Activated CD4-positive, alpha-beta T cell treated with anti-CD3 and anti-CD28 coated beads for 1 hour (primary cell): Measurements from ENCODE around the gene LBHD2.

Experiments used
- DNase-seq: peaks from one replicate; pipeline ENCODE4 v3.0.0-alpha.2; 2020

LBHD2 gene

DNA sequence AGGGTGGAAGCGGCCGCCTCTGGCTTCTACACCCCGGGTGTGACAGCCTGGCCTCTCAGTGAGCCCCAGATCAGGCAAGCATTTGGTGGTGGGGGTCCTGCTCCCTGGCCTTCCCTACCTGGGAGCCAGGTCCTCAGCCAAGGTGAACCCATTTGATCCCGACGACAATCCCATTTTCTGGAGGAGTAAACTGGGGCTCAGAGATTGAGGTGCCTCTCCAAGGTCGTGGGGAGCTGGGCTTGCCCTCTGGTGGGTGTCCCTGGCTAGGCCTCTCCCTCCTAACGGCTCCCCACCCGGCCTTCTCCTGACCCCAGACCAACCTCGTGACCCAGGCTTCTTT is 7.8 kb downstream of the LBHD2 start:
- no peak for DNase-seq

DNA sequence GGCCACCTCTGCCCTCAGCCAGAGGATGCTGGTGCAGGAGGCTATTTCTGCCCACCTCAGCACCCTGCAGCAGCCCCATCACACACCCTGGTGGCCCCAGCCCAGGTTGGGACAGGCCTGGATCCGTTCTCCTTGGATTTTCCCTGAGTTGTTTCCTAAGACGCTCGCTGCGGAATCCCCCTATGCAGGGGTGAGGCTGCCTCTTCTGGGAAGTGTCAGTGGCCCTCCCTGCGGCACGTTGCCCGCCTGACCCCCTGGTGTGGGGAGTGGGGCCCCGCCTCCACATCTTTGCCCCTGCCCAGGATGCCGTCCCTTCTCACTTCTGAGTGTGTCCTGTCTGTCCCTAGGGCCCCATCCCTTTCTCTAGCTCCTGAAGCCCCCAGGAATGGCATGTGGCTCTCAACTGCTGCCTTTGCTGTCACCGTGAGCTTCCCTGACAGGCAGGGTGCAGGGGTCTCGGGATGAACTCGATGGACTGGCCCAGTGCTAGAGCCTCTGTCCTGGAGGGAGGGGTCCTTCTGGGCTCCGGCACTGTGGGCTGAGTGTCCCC is 9.9 kb downstream of the LBHD2 start:
- DNase-seq: no peak

DNA sequence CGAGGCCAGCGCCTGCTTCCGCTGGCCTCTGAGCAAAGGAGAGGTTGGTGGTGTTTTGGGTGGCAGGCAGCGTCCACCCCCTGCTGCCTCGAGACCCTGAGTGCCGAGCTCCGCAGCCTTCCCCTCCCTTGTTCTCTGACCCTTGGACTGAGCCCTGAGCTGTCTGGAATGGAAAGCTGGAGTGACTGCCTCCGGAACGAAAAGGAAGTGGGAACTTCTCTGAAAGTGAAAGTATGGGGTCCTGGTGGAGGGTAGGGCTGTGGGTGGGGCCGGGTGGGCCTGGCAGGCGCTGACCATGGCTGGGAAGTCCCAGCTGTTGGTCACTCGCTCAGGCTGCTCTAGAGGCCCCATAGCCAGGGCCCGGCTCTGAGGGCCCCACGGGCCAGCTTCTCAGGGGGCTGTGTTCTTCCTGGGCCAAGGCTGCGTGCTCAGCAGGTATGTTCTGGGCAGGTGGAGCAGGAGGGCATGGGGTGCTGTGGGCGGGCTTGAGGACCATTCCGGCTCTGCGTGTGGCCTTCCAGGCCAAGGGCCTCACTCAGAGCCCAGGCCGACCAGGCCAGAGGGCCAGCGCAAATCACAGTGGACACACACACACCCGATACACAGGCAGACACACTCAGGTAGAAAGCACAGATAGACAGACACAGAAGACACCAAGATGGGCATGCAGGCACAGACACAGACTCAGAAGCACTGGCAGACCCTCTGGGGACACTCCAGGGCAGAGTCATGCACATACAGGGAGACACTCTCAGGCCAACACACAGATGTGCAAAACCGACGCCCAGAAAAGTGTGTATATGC is 10.6 kb downstream of the LBHD2 start, which contains the start of gene EXOC3L4:
TSS of gene EXOC3L4 (plus strand) at position 320 of the 804 bp plus-strand sequence. CDS start 5,495 bp downstream, outside the sequence.
- no peak for DNase-seq

DNA sequence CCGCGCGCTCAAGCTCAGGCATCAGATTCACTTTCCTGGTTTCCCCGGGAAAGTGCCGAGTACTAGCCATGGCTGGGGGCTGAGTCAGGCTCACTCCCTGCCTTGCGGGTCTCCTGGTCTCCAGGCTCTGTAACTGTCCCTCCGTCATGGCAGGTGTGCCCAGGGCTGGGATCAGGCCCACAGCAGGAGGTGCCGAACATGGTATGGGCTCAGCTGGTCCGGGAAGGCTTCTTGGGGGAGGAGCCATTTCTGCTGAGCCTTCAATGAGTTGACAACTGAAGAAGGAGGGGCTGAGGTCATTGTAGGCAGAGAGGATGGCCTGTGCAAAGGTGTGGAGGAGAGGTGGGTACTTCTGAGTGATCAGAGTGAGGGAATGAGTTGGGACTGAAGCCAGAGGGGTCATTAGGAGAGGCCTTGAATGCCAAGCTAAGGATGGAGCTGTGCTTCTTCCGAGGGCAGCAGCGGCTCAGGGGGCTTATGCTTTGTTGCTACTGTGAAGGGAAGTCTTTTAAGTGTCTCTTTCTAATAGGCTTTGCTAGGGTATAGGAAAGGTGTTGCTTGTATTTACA is 11.3 kb downstream of the LBHD2 start:
- DNase-seq: no peak

DNA sequence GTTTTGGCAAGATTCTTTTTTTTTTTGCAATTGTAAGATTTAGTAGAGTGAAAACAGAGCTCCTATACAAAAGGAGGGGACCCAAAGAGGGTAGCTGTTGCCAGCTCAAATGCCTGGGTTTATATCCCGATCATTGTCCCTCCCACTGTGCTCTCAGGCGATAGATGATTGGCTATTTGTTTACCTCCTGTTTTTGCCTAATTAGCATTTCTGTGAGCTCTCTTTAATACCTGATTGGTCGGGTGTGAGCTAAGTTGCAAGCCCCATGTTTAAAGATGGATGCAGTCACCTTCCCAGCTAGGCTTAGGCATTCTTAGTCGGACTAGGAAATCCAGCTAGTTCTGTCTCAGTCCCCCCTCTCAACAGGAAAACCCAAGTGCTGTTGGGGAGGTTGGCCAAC is 12.4 kb downstream of the LBHD2 start:
- no peak for DNase-seq

DNA sequence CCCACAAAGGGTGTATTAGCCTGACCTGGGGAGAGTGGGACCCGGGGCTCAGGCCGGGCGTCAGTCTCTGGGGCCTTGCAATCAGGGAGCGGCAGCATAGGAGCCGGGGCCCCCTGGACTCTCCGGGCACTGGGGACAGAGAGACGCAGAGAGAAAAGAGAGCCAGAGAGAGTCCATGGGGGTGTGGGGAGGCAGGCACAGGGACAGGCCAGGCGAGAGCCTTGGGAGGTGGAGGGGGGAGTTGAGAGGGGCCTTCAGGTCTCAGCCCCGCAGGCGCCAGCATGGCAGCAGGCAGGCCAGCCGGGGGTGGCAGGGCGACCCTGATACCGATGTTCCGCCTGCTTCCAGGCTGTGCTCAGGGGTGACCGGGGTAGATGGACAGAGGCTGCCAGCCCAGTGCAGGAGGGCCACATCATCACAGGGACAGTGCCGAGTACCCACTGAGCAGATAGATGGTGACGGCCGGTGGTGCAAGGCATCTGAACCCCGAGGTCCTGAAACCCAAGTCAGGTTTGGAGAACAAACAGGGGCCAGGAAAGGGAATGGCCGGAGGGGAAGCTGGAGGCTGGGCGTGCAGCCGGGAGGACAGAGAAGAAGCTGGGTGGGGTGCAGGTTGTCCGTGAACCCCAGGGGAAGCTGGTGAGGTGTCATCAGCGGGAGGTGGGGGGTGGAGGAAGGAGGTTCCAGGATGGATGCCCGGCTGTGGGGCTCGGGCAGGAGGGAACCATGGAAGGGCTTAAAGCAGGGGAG is 13.4 kb downstream of the LBHD2 start:
- no peak for DNase-seq

DNA sequence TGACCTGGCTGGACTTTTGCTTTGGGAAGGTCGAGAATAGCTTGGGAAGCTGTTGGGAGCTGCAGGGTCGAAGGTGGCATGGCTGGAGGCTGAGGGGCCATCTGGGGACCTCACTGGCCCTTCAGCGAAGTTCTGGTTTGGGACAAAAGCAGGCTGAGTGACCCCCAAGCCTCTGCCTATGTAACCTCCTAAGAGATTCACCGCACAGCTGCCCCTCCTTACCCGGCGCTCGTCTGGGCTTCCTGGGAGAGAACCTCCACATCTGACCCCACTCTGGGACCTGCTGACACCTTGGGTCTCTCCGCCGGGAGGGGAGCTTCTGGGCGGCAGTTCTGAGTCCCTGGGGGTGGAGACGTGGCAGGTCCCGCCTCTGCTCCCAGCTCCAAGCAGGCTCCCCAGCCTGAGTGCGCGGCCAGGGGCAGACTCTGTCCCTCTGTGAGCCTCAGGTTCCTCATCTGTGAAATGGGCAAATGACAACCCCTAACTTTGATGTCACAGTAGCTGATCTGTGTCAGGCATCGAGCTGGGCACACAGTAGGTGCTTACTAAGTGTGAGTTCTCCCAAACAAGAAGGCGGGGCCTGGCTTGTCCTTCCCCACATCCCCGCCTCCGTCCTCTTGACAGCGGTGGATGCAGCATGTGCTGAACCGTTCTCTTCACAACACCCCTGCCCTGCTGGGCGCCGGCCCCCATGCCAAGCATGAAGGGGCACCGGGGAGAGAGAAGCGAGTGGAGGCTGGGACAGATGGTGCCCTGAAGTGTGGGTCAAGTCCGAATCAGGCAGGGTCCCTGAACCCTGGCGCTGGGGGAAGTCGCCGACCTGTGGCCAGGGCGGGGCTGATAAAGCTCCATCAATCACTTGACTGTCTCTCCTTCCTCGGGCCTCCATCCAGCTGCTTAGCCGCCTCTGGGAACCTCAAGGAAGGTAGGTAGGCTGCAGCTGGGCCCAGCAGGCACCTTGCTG is 14.3 kb downstream of the LBHD2 start:
- no peak for DNase-seq

DNA sequence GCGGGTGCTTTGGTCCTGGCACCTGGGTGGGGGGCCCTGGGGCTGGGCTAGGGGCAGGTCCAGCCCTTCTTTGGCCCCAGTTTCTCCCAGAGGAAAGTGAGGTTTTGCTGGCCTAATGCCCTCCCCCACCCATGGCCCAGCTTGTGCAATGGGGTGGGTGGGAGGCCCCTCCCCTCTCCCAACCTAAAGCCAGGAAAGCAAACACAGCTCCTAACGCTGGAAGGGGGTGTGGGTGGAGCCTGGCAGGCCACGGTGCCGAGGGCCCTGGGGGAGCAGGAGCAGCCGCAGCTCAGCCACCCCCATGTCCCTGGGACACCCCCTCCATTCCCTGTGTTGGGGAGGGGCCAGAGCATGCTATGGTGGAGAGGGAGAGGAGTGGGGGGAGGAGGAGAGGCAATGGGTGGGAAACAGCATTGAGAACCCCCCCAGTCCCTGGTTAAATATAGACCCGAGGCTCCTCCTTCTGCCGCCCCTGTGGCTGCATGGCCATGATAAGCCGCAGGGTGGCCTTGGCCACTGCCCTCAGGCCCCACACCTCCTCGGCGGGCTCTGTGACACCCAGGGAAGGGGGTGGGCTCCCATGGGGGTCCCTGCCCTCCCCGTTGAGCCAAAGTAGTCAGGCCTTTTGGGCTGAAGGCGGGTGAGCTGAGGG is 15.2 kb downstream of the LBHD2 start:
- DNase-seq: no peak

DNA sequence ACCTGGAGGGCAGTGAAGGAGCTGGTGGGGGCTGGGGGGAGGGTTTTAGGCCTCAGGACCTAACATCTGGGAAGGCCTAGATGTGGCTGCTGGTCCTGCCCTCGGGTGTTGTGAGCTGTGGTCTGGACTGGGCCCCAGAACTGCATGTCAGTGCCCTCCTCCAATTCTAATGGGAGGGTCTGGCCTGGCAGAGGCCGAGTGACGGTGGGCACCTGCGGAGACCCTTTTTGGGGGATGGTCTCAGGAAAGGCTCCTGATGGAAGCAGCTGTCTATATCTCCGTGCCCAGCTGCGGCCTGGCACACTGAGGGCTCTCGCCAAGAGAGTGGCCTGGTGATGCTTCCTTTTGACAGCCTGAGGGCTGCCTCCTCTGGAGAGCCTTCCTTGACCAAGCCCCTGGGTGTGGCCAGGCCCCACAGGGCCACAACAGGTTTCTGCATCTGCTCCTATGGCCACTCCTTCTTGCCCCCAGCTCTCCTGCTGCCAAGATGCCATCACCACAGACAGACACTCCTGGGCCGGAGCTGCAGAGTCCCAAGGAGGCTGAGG is 15.8 kb downstream of the LBHD2 start:
- DNase-seq: no peak

DNA sequence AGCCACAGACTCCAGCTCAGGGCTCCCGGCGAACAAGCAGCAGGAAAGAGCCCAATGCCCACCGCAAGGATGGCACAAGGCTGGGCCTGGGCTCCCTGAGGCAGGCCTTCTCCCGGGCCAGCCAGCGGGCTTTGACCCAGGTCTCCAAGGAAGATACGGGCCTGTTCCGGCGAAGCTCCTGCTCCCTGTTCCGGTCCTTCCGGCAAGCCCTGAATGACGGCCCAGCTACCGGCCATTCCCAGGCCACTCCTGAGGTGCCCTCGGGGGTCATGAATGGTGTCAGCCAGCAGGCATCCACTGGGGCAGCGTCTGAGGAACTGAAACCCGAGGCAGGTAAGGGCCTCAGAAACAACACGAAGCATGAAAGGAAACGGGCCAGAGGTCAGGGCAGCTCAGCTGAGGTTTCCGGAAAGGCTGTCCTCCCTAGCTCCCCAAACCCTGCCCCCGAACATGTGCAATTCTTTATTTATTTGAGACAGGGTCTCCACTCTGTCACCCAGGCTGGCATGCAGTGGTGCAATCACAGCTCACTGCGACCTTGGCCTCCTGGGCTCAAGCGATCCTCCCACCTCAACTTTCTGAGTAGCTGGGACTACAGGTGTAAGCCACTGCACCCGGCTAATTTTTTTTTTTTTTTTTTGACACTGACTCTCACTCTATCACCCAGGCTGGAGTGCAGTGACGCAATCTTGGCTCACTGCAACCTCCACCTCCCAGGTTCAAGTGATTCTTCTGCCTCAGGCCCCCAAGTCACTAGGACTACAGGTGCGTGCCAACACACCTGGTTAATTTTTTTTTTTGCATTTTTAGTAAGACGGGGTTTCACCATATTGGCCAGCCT is 16.5 kb downstream of the LBHD2 start:
- no peak for DNase-seq

DNA sequence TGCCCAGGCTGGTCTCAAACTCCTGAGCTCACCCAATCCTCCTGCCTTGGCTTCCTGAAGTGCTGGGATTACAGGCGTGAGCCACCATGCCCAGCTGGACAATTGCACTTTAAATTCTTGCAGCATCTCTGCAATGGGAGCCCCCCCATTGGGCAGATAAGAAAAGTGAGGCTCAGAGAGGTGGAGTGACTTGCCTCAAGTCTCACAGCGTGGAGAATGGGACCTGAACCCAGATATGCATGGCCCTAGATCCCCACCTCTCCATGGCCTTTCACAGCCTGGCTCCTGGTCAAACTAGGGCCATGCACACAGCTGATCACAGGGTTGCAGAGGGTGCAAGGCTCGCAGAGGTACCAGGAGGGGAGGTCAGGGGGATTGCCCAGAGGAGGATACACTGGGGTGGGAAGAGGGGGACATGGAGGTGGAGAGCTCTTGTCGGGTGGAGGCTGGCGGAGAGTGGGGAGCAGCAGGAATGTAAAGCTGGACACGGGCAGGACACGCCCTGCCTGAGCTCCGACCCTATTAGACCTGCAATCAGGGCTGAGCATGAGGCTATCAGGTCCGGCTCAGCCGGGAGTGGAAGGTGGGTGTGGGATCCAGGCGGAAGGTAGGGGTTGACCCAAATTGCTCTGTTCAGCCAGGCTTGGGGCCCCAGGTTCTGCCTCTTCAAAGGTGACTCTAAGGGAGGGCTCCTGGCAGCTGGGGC is 17.4 kb downstream of the LBHD2 start:
- DNase-seq: no peak

DNA sequence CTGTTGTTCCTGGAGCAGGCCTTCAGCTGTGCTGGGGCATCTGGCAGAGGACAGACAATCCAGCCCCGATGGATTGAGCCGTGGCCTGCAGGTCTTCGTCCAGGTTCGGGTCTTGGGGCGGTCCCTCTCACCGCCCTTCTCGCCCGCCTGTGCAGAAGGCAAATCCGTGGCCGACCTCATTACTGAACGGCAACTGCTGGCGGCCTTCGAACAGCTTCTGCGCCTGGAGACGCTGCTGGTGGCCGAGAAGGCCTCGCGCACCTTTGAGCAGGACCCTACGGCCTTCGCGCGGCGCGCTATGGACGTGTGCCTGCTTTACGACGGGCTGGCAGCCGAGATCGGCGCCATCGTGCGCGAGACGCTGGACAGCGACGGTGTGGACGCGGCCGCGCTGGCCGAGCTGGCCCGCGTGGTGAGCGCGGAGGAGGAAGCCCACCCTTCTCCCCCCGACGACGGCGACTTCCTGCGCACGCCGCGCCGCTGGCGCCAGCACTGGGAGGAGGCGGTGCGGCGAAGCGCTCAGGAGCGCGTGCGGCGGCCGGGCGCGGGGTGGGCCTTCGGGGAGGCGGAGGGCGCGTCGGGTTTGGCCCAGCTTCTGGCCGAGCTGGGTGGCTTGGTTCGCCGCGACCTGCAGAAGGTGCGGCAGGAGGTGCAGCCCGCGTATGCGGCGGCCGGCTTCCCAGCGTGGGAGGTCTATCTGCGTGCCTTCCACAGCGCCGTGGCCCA is 18.1 kb downstream of the LBHD2 start:
- no peak for DNase-seq

DNA sequence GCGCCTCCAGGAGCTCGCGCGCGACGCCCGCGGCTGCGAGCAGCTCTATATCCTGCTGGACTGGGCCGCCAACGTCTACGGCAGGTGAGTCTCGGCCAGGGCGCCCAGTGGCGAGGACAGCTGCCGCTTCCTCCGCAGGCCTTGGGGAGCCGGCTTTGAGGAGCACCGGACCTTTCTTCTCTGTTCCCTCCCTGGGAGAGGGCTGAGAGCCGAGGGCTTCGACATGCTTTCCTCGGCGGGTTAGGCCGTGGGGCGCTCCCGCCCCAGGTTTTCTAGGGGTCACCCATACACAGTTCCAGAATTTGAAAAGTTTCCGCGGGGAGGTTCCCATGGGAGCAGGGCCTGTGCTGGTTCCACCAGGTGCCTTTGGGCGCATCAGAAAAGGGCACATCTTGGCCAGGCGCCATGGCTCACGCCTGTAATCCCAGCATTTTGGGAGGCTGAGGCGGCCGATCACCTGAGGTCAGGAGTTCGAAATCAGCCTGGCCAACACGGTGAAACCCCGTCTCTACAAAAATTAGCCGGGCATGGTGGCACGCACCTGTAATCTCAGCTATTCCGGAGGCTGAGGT is 18.8 kb downstream of the LBHD2 start:
- no peak for DNase-seq

DNA sequence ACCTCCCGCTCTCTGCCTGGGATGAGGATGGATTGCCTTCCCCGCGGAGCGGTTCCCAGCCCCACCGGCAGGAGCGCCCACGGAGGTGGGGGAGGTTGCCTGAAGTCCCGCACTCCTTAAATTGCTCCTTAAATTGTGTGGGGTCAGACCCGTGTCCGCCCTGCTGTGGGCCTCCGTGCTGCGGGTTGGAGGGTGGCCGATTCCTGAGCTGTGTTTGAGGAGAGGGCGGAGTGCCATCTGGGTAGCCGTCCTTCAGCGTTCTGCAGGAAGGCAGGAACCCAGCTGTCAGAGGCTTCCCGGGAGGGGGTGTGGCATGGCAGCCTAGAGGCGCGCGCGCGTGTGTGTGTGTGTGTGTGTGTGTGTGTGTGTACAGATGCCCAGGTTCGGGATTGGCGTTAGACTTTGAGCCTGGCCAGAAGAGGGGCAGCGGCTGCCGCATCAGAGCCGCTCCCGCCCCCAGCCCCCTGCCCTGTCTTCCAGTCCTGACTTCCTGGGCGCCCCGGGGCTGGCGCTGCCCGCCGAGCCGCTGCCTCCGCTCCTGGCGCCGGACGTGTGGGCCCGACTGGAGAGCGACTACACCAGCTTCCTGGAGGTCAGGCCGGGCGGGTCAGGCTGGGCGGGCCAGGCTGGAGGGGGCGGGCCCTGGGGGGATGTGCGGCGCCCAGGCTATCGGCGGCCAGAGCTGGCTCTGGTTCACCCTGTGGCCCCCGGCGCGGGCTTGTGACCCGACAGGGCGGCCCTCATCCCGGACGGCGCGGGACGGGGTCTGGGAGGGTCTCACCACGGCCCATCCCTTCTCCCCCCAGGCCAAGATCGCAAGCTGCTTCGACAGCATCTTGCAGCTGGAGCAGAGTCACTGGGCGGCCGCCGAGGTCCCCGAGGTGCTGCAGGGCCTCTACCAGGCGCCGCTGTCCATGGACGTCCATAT is 19.7 kb downstream of the LBHD2 start:
- no peak for DNase-seq

DNA sequence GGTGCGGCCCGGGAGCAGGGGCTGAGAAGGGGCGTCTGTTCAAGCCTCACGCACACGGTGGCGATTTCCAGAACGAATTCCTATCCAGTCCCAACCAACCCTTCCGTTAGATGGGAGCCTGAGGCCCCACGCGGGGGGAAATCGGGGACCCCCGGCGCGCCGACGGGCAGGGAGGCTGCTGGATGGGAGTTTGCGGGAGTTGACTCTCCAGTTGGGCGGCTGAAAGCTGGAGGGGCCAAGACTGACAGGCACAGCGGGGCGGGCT is 20.3 kb downstream of the LBHD2 start:
- no peak for DNase-seq

DNA sequence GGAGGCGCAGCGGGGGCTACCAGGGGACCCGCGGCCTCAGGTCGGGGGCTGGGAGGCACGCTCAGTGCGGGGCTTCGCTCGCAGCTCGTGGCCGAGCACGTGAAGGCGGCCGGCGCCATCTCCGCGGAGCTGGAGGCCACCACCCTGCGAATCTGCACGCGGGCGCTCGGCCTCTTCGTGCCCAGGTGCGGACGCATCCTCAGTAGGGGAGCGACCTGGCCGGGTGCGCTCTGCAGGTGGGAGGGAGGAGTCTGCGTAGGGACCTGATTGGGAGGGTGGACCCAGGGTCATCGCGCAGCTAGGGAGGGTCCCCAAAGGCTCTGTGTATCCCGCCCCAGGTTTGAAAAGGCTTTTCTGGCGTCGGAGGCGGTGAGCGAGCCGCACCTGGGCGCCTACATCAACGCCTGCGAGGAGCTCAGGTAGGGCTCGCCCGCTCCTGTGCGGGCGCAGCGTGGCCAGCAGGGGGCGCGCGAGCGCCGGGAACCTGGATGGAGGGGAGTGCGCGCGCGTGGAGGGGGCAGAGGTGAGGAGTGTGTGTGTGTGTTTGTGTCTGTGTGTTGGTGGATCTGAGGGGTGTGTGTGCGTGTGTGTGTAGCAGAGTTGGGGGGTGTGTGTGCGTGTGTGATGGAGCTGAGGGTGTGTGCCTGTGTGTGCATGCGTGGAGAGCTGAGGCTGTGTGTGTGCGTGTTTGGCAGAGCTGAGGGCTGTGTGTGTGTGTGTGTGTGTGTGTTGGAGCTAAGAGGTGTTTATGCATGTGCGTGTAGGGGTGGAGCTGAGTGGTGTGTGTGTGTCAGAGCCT is 20.8 kb downstream of the LBHD2 start:
- peak; percentile 63 for DNase-seq

DNA sequence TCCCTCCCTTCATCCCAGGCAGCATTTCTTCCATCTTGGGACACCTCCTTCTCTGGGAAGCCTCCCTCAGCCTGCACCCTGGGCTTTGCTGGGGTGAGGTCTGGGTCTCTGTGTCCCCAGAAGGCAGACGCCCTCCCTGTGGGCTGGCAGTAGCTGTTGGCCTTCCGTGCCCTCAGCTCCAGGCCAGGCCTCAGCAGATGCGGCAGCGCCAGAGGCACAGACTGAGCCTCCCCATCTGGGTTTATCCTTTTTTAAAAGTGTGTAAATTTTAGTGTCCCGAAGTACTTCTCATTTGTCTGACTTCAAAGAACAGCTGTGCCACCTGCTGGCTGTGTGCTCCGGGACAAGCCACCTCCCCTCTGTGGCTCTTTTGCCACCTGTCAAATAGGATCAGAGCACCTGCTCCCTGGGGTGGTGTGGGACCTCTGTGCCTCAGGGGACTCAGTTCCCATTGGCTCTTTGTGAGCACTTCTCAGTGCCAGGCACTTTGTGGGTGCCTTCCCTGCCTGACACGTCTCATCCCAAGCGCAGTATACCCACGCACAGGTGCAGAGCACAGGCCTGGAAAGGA is 21.7 kb downstream of the LBHD2 start:
- DNase-seq: no peak
